Hindlimb muscle (tissue), 1 donor: Measurements from ENCODE around the gene STX1B. TPM values are rescaled to one million over a fixed set of nuclear protein-coding genes. Genes with fewer than 3 reads are reported as not detected.

ENCODE experiments used
- DNase-seq: peaks from one replicate; pipeline ENCODE4 v3.0.0-alpha.2; 2013
- polyA plus RNA-seq: library from polyadenylated mRNA; unstranded; fragments of 120-200 nt; gene quantifications from one replicate; pipeline ENCODE4 v1.2.1, GENCODE V29; 2013; ENCODE audit not compliant: insufficient read length

The STX1B gene
- polyA plus RNA-seq, 1 donor = 1.2 TPM

- peak; percentile 65 for DNase-seq
These were observed 14.0 kb downstream of the STX1B start for GRCh38 chr16:30996324-30996984.

GRCh38 chr16:30995927-30996323 lies 14.5 kb downstream of the STX1B start:
- no peak for DNase-seq

- DNase-seq = no peak
These were observed 17.3 kb downstream of the STX1B start for GRCh38 chr16:30992931-30993816.

GRCh38 chr16:30992276-30992780 lies 18.1 kb downstream of the STX1B start:
- DNase-seq = no peak

GRCh38 chr16:30991052-30991451 lies 19.4 kb downstream of the STX1B start:
- DNase-seq = no peak

- DNase-seq = no peak
These were observed 20.3 kb downstream of the STX1B start for GRCh38 chr16:30990105-30990504.

GRCh38 chr16:30989469-30990047 lies 20.9 kb downstream of the STX1B start:
- DNase-seq = no peak

- no peak for DNase-seq
These were observed 22.8 kb downstream of the STX1B start for GRCh38 chr16:30987581-30988190.

- no peak for DNase-seq
These were observed 24.1 kb downstream of the STX1B start for GRCh38 chr16:30986129-30986991.

GRCh38 chr16:30985401-30986128 lies 24.9 kb downstream of the STX1B start:
- DNase-seq = no peak

- DNase-seq = peak; percentile 87
These were observed 25.6 kb downstream of the STX1B start, which contains the start of gene HSD3B7 for GRCh38 chr16:30984669-30985400. TSS of gene HSD3B7 (plus strand) at chr16:30985207. CDS start at chr16:30985659, 452 bp downstream.

- DNase-seq = no peak
These were observed 26.4 kb downstream of the STX1B start for GRCh38 chr16:30983898-30984610.

- DNase-seq = no peak
These were observed 27.0 kb downstream of the STX1B start for GRCh38 chr16:30983289-30983889.

GRCh38 chr16:30982548-30983288 lies 27.7 kb downstream of the STX1B start:
- DNase-seq = no peak

- DNase-seq = no peak
These were observed 29.5 kb downstream of the STX1B start for GRCh38 chr16:30980959-30981358.

GRCh38 chr16:30980434-30980833 lies 30.0 kb downstream of the STX1B start:
- no peak for DNase-seq

GRCh38 chr16:30980023-30980371 lies 30.4 kb downstream of the STX1B start:
- no peak for DNase-seq
